Adrenal gland (tissue), 12 donors: ENCODE data around the gene BCOR. TPM values are rescaled to one million over a fixed set of nuclear protein-coding genes. Genes with fewer than 3 reads are reported as not detected.

ENCODE experiments used
- DNase-seq, 7 donors: peaks; one replicate each; pipeline ENCODE4 v3.0.0-alpha.2; 2019 to 2020
- H3K27ac ChIP-seq, 5 donors: fragments of 200-600 bp; sonication (generic) in 4 of 5; 1 replicate in 3 of 5; 2 replicates in 2 of 5; pipeline versions ENCODE4 v1.5.1 to v1.8.0; 2016 to 2020; ENCODE audit warnings: mild to moderate bottlenecking in 1 of 5
- H3K27me3 ChIP-seq: fragments of 200-600 bp; 2 replicates; pipeline ENCODE4 v1.8.0; 2021
- H3K36me3 ChIP-seq, 2 donors: fragments of 200-600 bp; replicated peaks in 1 of 2; 1 replicate in 1 of 2; 2 replicates in 1 of 2; pipeline versions ENCODE4 v1.5.1 to v1.8.0; 2018 to 2022
- H3K4me1 ChIP-seq, 2 donors: fragments of 200-600 bp; replicated peaks in 1 of 2; 1 replicate in 1 of 2; 2 replicates in 1 of 2; pipeline versions ENCODE4 v1.5.1 to v1.8.0; 2018 to 2021
- H3K4me3 ChIP-seq, 4 donors: fragments of 200-600 bp; sonication (generic) in 3 of 4; one replicate each; pipeline ENCODE4 v1.5.1; 2016 to 2018
- H3K9me3 ChIP-seq, 3 donors: fragments of 200-600 bp; sonication (generic) in 1 of 3; replicated peaks in 1 of 3; 1 replicate in 2 of 3; 2 replicates in 1 of 3; pipeline versions ENCODE4 v1.5.1 to v1.8.0; 2016 to 2021
- POLR2A ChIP-seq, 2 donors: fragments of 450-650 bp; IDR thresholded peaks; one replicate each; pipeline ENCODE4 v1.6.1; 2017; ENCODE audit warnings: antibody characterized with exemption in 2 of 2, mild to moderate bottlenecking in 2 of 2, moderate library complexity in 1 of 2
- WGBS, 4 donors: extraction: QIAGEN DNeasy Blood & Tissue Kit in 2 of 4; methylation state at CpG; one replicate each; pipeline versions ENCODE4 v1.1.5 to v1.1.7; 2013 to 2017; 5-methylcytosine and 5-hydroxymethylcytosine counted together
- intact Hi-C, 2 donors: fragments of 100-400 bp; cut with DNase I; formaldehyde crosslinking; loops; one replicate each; pipeline versions ENCODE4 v1.14.1 to v1.15.0; 2022 to 2023
- polyA plus RNA-seq, 3 donors: library from polyadenylated mRNA; stranded (reverse); fragments of 200-250 nt in 2 of 3; fragments of 350-450 nt in 1 of 3; fragmentation: Illumina TruSeq in 1 of 3; extraction: RNeasy Lipid Tissue Mini Kit (QIAGEN cat#74804) in 1 of 3; gene quantifications; one replicate each; pipeline ENCODE4 v1.2.3, GENCODE V29; 2013 to 2014
- total RNA-seq, 9 donors: library from RNA; depleted of rRNA in 4 of 9; stranded (reverse); fragments of >200 nt in 4 of 9; fragments of 120-200 nt in 1 of 9; fragmentation: NEBNext Ultra II Directional in 1 of 9; extraction: Animal tissue kit (Norgen Biotek cat#: 25700) in 1 of 9; gene quantifications; one replicate each; pipeline versions ENCODE4 v1.1.0 to v1.2.4, GENCODE V29; 2013 to 2023
- TF ChIP-seq, protein P1 (sequence below), 6 experiments: fragments of 450-650 bp in 4 of 6; fragments of 200-600 bp in 2 of 6; sonication (generic) in 1 of 6; IDR thresholded peaks; 1 replicate in 5 of 6; 2 replicates in 1 of 6; pipeline versions ENCODE4 v1.5.1 to v1.8.0; 2016 to 2021; ENCODE audit warnings: antibody characterized with exemption in 6 of 6, mild to moderate bottlenecking in 2 of 6, moderate library complexity in 1 of 6
- donor health status: healthy with polysubstance abuse.
- donor health status: Bipolar disorder and iron deficiency.
- donor health status: DM: yes; HTN: yes; CAD: no.
- donor health status: DM: no; HTN: no; CAD: no.
- donor health status: DM: no; HTN: no; CAD: no.
- donor health status: DM: yes; HTN: yes; CAD: no.

Gene BCOR
- total and polyA plus RNA-seq, 12 donors = 13.7 to 42.9 (median 29.0) TPM

DNA sequence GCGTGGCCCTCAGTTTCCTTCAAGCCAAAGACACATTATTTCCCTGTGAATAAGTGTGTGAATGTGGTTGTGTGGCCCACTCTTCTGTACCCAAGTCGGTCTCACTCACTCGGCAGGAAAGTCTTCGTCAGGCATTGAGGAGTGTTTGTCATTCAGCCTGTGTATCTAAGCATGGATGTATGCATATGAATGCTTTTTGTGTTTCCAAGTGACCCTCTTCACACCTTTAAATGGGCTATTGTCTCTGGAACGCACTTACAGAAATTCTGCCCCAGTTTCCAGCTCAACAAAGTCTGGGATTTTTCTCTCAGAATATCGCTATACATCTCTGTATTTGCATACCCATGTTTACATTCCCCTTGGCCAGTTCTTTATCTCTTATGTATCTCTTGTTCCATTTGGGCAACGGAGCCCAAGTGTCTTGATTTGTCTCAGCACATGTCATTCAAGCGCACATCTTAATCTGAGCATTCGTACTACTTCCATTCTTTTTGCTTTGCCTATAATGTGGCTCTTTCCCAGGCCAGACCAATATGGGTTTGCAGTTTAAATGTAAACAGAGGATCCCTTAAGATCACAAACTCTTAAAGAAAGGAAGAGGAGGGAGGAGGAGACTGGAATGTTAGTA is 4.8 kb downstream of the BCOR start:
- no peak overlapping the region for H3K27ac ChIP-seq
- peaks cover 0 to 28% of the 10 kb centered on the region in 2 donors for H3K4me1 ChIP-seq
- H3K9me3 ChIP-seq = no peaks in the 10 kb centered on the region
- no peaks in the 10 kb centered on the region for H3K36me3 ChIP-seq
- no peak for TF ChIP-seq POLR2A (IDR thresholded peaks at IDR 0.05)
- TF ChIP-seq, protein P1, sequence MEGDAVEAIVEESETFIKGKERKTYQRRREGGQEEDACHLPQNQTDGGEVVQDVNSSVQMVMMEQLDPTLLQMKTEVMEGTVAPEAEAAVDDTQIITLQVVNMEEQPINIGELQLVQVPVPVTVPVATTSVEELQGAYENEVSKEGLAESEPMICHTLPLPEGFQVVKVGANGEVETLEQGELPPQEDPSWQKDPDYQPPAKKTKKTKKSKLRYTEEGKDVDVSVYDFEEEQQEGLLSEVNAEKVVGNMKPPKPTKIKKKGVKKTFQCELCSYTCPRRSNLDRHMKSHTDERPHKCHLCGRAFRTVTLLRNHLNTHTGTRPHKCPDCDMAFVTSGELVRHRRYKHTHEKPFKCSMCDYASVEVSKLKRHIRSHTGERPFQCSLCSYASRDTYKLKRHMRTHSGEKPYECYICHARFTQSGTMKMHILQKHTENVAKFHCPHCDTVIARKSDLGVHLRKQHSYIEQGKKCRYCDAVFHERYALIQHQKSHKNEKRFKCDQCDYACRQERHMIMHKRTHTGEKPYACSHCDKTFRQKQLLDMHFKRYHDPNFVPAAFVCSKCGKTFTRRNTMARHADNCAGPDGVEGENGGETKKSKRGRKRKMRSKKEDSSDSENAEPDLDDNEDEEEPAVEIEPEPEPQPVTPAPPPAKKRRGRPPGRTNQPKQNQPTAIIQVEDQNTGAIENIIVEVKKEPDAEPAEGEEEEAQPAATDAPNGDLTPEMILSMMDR (IDR thresholded peaks at IDR 0.05) = no peak
- H3K27me3 ChIP-seq = peaks cover 36% of the 10 kb centered on the region
- intact Hi-C loops = loop anchor here in 1 of 2 donors (10.0 kb wide), 1 partner anchor 78 kb away; no protein-coding TSS in a partner anchor
- H3K4me3 ChIP-seq = no peak overlapping the region
- DNase-seq = no peak
- 54 to 95% (median 75%) methylated on average over 9 of the region's 9 CpGs for WGBS, 4 donors

DNA sequence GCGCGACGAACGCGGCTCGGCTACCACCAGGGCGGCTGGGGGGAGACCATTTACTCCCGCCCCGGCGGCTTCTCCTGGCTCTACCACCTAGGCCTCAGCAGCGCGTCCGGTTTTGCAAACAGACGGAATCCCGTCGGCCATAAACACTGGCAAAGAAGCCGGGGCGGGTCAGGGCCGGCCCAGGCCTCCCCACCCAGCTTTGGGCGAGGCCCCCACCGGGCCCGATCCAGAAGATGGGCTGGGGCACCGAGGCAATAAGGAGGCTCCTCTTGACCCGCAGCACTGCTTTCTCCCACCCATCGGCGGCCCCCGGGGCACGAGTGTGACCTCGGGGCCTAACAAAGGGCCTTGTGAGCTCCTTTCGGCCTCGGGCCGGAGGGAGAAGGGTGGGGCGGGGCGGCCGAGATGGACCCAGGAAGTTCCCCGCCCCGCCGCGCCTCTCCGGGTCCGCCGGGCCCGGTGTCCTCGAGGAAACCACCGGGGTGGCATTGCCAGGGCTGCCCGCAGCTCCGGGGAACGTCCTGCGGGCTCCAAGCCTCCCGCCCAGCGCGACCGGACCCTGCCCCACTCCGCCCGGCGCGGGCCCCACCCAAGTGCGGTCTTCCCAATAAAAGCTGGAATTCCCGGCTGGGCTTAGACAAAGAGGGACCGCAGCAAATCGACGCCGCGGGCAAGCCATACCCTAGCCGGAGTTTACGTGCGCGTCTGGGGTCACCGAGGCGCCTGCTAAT is 5.9 kb downstream of the BCOR start:
- intact Hi-C loops = loop anchor here in 1 of 2 donors (10.0 kb wide), 1 partner anchor 77 kb away; no protein-coding TSS in a partner anchor

GRCh38 chrX:40090961-40091360 is 6.8 kb downstream of the BCOR start:
- Histone ChIP-seq H3K9me3 (no peaks in the 10 kb centered on the region), H3K4me3 (peak overlapping the region in 1 of 4 donors; percentile 48), H3K27ac (no peak overlapping the region), H3K27me3 (peaks cover 28% of the 10 kb centered on the region), H3K4me1 (peaks cover 0 to 34% of the 10 kb centered on the region in 2 donors), H3K36me3 (no peaks in the 10 kb centered on the region)
- WGBS, 4 donors = 36 to 79% (median 59%) methylated on average over 7 of the region's 7 CpGs
- TF ChIP-seq, protein P1 (IDR thresholded peaks at IDR 0.05) = no peak
- no peak for TF ChIP-seq POLR2A (IDR thresholded peaks at IDR 0.05)
- intact Hi-C loops = loop anchor here in 1 of 2 donors (10.0 kb wide), 1 partner anchor 76 kb away; no protein-coding TSS in a partner anchor
- DNase-seq = no peak

More for the DNA sequence above, 5.9 kb downstream of the BCOR start:
- no peak for DNase-seq
- Histone ChIP-seq H3K4me1 (peaks cover 0 to 28% of the 10 kb centered on the region in 2 donors), H3K27me3 (peaks cover 34% of the 10 kb centered on the region), H3K36me3 (no peaks in the 10 kb centered on the region), H3K27ac (no peak overlapping the region), H3K4me3 (no peak overlapping the region), H3K9me3 (no peaks in the 10 kb centered on the region)
- WGBS, 4 donors = 45 to 92% (median 65%) methylated on average over 10 to 69 of the region's 70 CpGs
- TF ChIP-seq POLR2A (IDR thresholded peaks at IDR 0.05) = no peak
- TF ChIP-seq, protein P1 (IDR thresholded peaks at IDR 0.05) = no peak

GRCh38 chrX:40090050-40090804 is 7.5 kb downstream of the BCOR start:
- peak in 6 of 7 donors; percentile 47 to 65 (median 58) for DNase-seq
- Histone ChIP-seq H3K4me3 (peak overlapping the region in 1 of 4 donors; percentile 48), H3K4me1 (peaks cover 0 to 39% of the 10 kb centered on the region in 2 donors), H3K36me3 (no peaks in the 10 kb centered on the region), H3K27me3 (peaks cover 20% of the 10 kb centered on the region), H3K27ac (peak overlapping the region in 3 of 5 donors; percentile 45 to 74 (median 68)), H3K9me3 (no peaks in the 10 kb centered on the region)
- 4 to 20% (median 13%) methylated on average over 1 to 63 of the region's 63 CpGs for WGBS, 4 donors
- TF ChIP-seq, protein P1 (IDR thresholded peaks at IDR 0.05) = no peak
- TF ChIP-seq POLR2A (IDR thresholded peaks at IDR 0.05) = no peak
- intact Hi-C loops = loop anchor here in 1 of 2 donors (10.0 kb wide), 1 partner anchor 75 kb away; no protein-coding TSS in a partner anchor
